Glutamatergic neuron (in vitro differentiated cells): Measurements from ENCODE around the gene MS4A8. TPM values are rescaled to one million over a fixed set of nuclear protein-coding genes. Genes with fewer than 3 reads are reported as not detected.

Source experiments
- DNase-seq: peaks from one replicate; pipeline ENCODE4 v3.0.0; 2022
- H3K27ac Mint-ChIP-seq: one replicate; pipeline ENCODE4 v1.8.0; 2020; ENCODE audit warnings: mild to moderate bottlenecking, mixed read lengths, inconsistent platforms; ENCODE audit not compliant: unreplicated experiment
- H3K27me3 Mint-ChIP-seq: one replicate; pipeline ENCODE4 v1.8.0; 2020; ENCODE audit warnings: mild to moderate bottlenecking, moderate library complexity, mixed read lengths, inconsistent platforms; ENCODE audit not compliant: unreplicated experiment
- H3K36me3 Mint-ChIP-seq: one replicate; pipeline ENCODE4 v1.8.0; 2020; ENCODE audit warnings: mild to moderate bottlenecking, mixed read lengths, inconsistent platforms; ENCODE audit not compliant: unreplicated experiment
- H3K4me1 Mint-ChIP-seq: one replicate; pipeline ENCODE4 v1.8.0; 2020; ENCODE audit warnings: mild to moderate bottlenecking, low read depth, mixed read lengths, inconsistent platforms; ENCODE audit not compliant: unreplicated experiment
- H3K4me3 Mint-ChIP-seq: one replicate; pipeline ENCODE4 v1.8.0; 2020; ENCODE audit warnings: mild to moderate bottlenecking, mixed read lengths, inconsistent platforms; ENCODE audit not compliant: unreplicated experiment
- H3K9me3 Mint-ChIP-seq: one replicate; pipeline ENCODE4 v1.8.0; 2020; ENCODE audit warnings: mild to moderate bottlenecking, moderate library complexity, mixed read lengths, inconsistent platforms; ENCODE audit not compliant: unreplicated experiment
- CTCF ChIP-seq: fragments of 200-600 bp; sonication (generic); IDR thresholded peaks from one replicate; pipeline ENCODE4 v1.5.0; 2021; ENCODE audit not compliant: partially characterized antibody, unreplicated experiment
- total RNA-seq: library from RNA; stranded (reverse); fragmentation: NEBNext Ultra II Directional; extraction: Animal tissue kit (Norgen Biotek cat#: 25700); gene quantifications from one replicate; pipeline ENCODE4 v1.2.1, GENCODE V29; 2021; ENCODE audit not compliant: unreplicated experiment

MS4A8 gene
- total RNA-seq, 1 donor from 2014 or later: not detected

GRCh38 chr11:60765355-60765754 lies 65.9 kb downstream of the MS4A8 start:
- TF ChIP-seq CTCF: no peak
- peaks cover 3% of the 10 kb centered on the region for H3K27me3 Mint-ChIP-seq
- peaks cover 6% of the 10 kb centered on the region for H3K9me3 Mint-ChIP-seq
- no peak for DNase-seq
- H3K4me1 Mint-ChIP-seq: no peaks in the 10 kb centered on the region
- H3K27ac Mint-ChIP-seq: no peak overlapping the region
- no peaks in the 10 kb centered on the region for H3K36me3 Mint-ChIP-seq
- no peak overlapping the region for H3K4me3 Mint-ChIP-seq

Other genes with a start within 250 kb of the MS4A8 start
- not detected for gene MS4A1, start 243.8 kb upstream of the MS4A8 start, total RNA-seq
- gene MS4A12, start 206.8 kb upstream of the MS4A8 start, total RNA-seq: not detected
- not detected for gene MS4A13, start 184.2 kb upstream of the MS4A8 start, total RNA-seq
- not detected for gene MS4A18, start 25.1 kb downstream of the MS4A8 start, total RNA-seq
- not detected for gene MS4A15, start 57.3 kb downstream of the MS4A8 start, total RNA-seq
- not detected for gene MS4A10, start 85.7 kb downstream of the MS4A8 start, total RNA-seq
- 12.7 TPM for gene CCDC86, start 142.5 kb downstream of the MS4A8 start, total RNA-seq
- gene PTGDR2, start 156.3 kb downstream of the MS4A8 start, total RNA-seq: 0.32 TPM
- gene ZP1, start 167.9 kb downstream of the MS4A8 start, total RNA-seq: not detected
- 74.4 TPM for gene PRPF19, start 207.0 kb downstream of the MS4A8 start, total RNA-seq
- 4.0 TPM for gene TMEM109, start 214.5 kb downstream of the MS4A8 start, total RNA-seq
- 664 TPM for gene TMEM132A, start 224.8 kb downstream of the MS4A8 start, total RNA-seq